Pancreas (tissue), 10 donors: ENCODE data around the gene SLTM. TPM values are rescaled to one million over a fixed set of nuclear protein-coding genes. Genes with fewer than 3 reads are reported as not detected.
"Not testable (repeated sequence)": the region's sequence is repeated elsewhere in the genome, so short reads cannot be mapped to it uniquely, and the experiment has no call there.

Source experiments
- ATAC-seq, 4 donors: fragments of 200-7000 bp; cut with Tn5 transposase; one replicate each; pipeline versions ENCODE4 v1.8.0 to v1.9.1; 2020; ENCODE audit warnings: mild to moderate bottlenecking in 4 of 4, moderate library complexity in 4 of 4
- DNase-seq, 6 donors: peaks; one replicate each; pipeline ENCODE4 v3.0.0-alpha.2; 2020
- FAIRE-seq: peaks from 2 replicates; lab custom pipeline; 2012; peaks lifted over from hg19 to GRCh38; lab: Jason Lieb, UNC
- H3K27ac ChIP-seq, 4 donors: fragments of 200-600 bp; sonication (generic); 1 replicate in 3 of 4; 2 replicates in 1 of 4; pipeline versions ENCODE4 v1.5.0 to v1.8.0; 2020
- H3K27me3 ChIP-seq, 4 donors: fragments of 200-600 bp; one replicate each; pipeline ENCODE4 v1.8.0; 2021
- H3K36me3 ChIP-seq, 3 donors: fragments of 200-600 bp; sonication (generic) in 1 of 3; one replicate each; pipeline versions ENCODE4 v1.5.0 to v1.8.0; 2020 to 2021
- H3K4me1 ChIP-seq, 3 donors: fragments of 200-600 bp; one replicate each; pipeline ENCODE4 v1.8.0; 2021
- H3K4me3 ChIP-seq, 4 donors: fragments of 200-600 bp; sonication (generic) in 2 of 4; one replicate each; pipeline versions ENCODE4 v1.5.0 to v1.8.0; 2020 to 2021
- H3K9me3 ChIP-seq, 4 donors: fragments of 200-600 bp; one replicate each; pipeline ENCODE4 v1.8.0; 2021
- WGBS, 2 donors: extraction: QIAGEN DNeasy Blood & Tissue Kit; methylation state at CpG; one replicate each; pipeline ENCODE4 v1.1.7; 2013; 5-methylcytosine and 5-hydroxymethylcytosine counted together
- intact Hi-C, 3 donors: fragments of 100-400 bp; cut with DNase I; formaldehyde crosslinking; loops; one replicate each; pipeline versions ENCODE4 v1.11.1 to v1.14.2; 2022
- polyA plus RNA-seq, 2 donors: library from polyadenylated mRNA; stranded (reverse); fragments of 200-250 nt; gene quantifications; one replicate each; pipeline ENCODE4 v1.2.3, GENCODE V29; 2013
- total RNA-seq, 6 donors: library from RNA; stranded (reverse); fragmentation: NEBNext Ultra II Directional in 4 of 6; extraction: Animal tissue kit (Norgen Biotek cat#: 25700) in 4 of 6; gene quantifications; one replicate each; pipeline versions ENCODE4 v1.2.1 to v1.2.4, GENCODE V29; 2021 to 2023
- TF ChIP-seq, protein P1 (sequence below), 4 donors: fragments of 200-600 bp; sonication (generic) in 3 of 4; IDR thresholded peaks; one replicate each; pipeline versions ENCODE4 v1.5.0 to v1.8.0; 2021; ENCODE audit warnings: antibody characterized with exemption in 4 of 4
- donor health status: healthy with polysubstance abuse.
- donor health status: DM: no; HTN: no; CAD: no; lungs with moderate emphysema.
- donor health status: DM: no; HTN: no; CAD: no.
- donor health status: control.
- donor health status: control.
- donor health status: Bipolar disorder and iron deficiency.
- donor health status: DM: yes; HTN: yes; CAD: no.
- donor health status: DM: no; HTN: no; CAD: no.
- donor health status: DM: no; HTN: no; CAD: no.
- donor health status: DM: yes; HTN: yes; CAD: no.

Gene SLTM
- total and polyA plus RNA-seq, 8 donors, result 25.2 to 49.6 (median 33.3) TPM

DNA sequence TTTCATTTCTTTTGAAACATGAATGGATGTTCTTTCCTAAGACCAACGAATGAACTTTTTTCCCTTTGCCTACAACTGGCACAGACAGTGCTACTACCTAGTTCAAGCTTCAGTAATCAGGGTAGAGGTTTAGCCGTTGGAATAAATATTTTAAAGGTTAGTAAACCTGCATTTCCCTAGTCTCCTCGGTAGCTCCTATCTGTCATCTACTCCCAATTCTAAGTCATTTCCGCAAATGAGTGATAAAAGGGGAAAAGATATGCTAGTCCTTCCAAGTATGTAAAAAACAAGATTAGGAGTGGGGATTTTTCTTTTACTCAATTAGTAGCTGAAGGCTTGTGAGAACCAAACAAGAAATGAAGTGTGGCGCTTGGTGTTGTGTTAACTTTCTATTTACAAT is 15.2 kb downstream of the SLTM start:
- TF ChIP-seq, protein P1, sequence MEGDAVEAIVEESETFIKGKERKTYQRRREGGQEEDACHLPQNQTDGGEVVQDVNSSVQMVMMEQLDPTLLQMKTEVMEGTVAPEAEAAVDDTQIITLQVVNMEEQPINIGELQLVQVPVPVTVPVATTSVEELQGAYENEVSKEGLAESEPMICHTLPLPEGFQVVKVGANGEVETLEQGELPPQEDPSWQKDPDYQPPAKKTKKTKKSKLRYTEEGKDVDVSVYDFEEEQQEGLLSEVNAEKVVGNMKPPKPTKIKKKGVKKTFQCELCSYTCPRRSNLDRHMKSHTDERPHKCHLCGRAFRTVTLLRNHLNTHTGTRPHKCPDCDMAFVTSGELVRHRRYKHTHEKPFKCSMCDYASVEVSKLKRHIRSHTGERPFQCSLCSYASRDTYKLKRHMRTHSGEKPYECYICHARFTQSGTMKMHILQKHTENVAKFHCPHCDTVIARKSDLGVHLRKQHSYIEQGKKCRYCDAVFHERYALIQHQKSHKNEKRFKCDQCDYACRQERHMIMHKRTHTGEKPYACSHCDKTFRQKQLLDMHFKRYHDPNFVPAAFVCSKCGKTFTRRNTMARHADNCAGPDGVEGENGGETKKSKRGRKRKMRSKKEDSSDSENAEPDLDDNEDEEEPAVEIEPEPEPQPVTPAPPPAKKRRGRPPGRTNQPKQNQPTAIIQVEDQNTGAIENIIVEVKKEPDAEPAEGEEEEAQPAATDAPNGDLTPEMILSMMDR (IDR thresholded peaks at IDR 0.05), result no peak

DNA sequence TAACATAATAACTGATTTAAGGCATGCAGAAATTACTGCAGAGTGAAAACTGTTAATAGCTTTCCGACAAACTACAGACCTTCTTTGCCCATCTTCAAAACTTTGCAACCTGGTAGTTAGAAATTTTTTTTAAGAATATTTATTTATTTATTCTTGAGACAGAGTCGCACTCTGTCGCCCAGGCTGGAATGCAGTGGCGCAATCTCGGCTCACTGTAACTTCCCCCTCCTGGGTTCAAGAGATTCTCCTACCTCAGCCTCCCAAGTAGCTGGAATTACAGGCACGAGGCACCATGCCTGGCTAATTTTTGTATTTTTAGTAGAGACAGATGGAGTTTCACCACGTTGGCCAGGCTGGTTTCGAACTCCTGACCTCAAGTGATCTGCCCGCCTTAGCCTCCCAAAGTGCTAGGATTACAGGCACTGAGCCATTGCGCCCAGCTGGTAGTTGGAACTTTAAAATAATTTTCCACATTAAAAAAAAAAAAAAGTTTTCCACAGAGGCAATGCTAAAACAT is 15.8 kb downstream of the SLTM start:
- intact Hi-C loops, H3K4me3 ChIP-seq, ATAC-seq, DNase-seq, H3K36me3 ChIP-seq, H3K27me3 ChIP-seq, H3K4me1 ChIP-seq, H3K9me3 ChIP-seq, H3K27ac ChIP-seq, FAIRE-seq: not testable (repeated sequence)
- WGBS, 2 donors, result 94% methylated on average over 10 of the region's 10 CpGs

More for the DNA sequence above, 15.2 kb downstream of the SLTM start:
- no peak for FAIRE-seq
- H3K27ac ChIP-seq, result no peak overlapping the region
- H3K4me1 ChIP-seq, result peaks cover 0 to 3% (median 0%) of the 10 kb centered on the region in 3 donors
- no peaks in the 10 kb centered on the region for H3K27me3 ChIP-seq
- H3K36me3 ChIP-seq, result no peaks in the 10 kb centered on the region
- no peak overlapping the region for H3K4me3 ChIP-seq
- H3K9me3 ChIP-seq, result no peaks in the 10 kb centered on the region
- no peak for DNase-seq
- no peak for ATAC-seq
- WGBS, 2 donors, result 52% methylated on average over 5 of the region's 5 CpGs
- intact Hi-C loops, result no loop called here

DNA sequence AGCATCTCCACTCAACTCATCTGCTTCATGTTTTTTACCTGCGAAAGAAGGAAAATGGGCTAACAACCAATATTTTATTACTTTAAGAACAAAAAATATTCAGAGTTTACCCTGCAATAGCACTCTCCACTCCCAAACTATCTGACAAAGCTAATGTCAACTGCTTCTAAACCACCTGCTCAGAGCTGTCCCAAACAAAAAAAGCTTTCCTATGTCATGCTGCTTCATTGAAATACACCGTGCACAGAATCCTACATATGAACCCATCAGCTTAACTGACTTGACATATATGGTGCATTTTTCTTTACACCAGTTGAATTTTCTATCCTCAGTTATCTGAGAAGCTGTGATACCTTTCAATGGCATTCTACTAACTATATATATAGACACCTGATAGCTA is 16.5 kb downstream of the SLTM start:
- 96 to 99% methylated on average over 2 of the region's 2 CpGs for WGBS, 2 donors
- Histone ChIP-seq H3K9me3 (no peaks in the 10 kb centered on the region), H3K27ac (no peak overlapping the region), H3K4me3 (no peak overlapping the region), H3K4me1 (peaks cover 0 to 3% (median 0%) of the 10 kb centered on the region in 3 donors), H3K36me3 (peaks cover 0 to 8% (median 0%) of the 10 kb centered on the region in 3 donors), H3K27me3 (no peaks in the 10 kb centered on the region)
- TF ChIP-seq, protein P1 (IDR thresholded peaks at IDR 0.05), result no peak
- DNase-seq (no peak), FAIRE-seq (no peak), ATAC-seq (no peak)
- intact Hi-C loops, result no loop called here

DNA sequence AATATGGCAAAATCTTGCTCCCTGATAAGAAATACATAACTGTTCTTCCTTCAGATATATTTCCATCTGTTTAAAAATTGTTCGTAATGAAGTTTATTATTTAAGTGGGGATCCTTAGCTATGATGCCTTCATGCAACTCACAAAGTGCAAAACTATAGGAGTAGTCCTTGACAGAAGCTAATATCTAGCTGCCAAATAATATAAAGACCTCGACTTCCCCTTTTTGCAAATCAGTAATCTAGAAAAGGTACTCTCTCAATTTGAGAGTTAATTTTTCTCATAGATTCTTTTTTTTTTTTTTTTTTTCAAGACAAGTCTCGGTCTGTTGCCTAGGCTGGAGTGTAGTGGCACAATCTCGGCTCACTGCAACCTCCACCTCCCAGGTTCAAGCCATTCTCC is 23.0 kb downstream of the SLTM start:
- no peak overlapping the region for H3K4me3 ChIP-seq
- WGBS, 2 donors, result 89 to 94% methylated on average over 4 of the region's 4 CpGs
- no peak overlapping the region for H3K27ac ChIP-seq
- DNase-seq (no peak), ATAC-seq (no peak), FAIRE-seq (no peak)
- H3K27me3 ChIP-seq, result no peaks in the 10 kb centered on the region
- intact Hi-C loops, result no loop called here
- no peaks in the 10 kb centered on the region for H3K9me3 ChIP-seq
- H3K4me1 ChIP-seq, result no peaks in the 10 kb centered on the region
- peaks cover 0 to 8% (median 0%) of the 10 kb centered on the region in 3 donors for H3K36me3 ChIP-seq
- TF ChIP-seq, protein P1 (IDR thresholded peaks at IDR 0.05), result no peak

GRCh38 chr15:58909616-58910015 is 23.9 kb downstream of the SLTM start:
- 94 to 95% methylated on average over 1 of the region's 1 CpG for WGBS, 2 donors
- H3K9me3 ChIP-seq, result no peaks in the 10 kb centered on the region
- H3K27ac ChIP-seq, result no peak overlapping the region
- H3K4me3 ChIP-seq, result no peak overlapping the region
- no peaks in the 10 kb centered on the region for H3K27me3 ChIP-seq
- DNase-seq (no peak), ATAC-seq (no peak), FAIRE-seq (no peak)
- TF ChIP-seq, protein P1 (IDR thresholded peaks at IDR 0.05), result no peak
- intact Hi-C loops, result no loop called here
- H3K36me3 ChIP-seq, result peaks cover 0 to 8% (median 0%) of the 10 kb centered on the region in 3 donors
- no peaks in the 10 kb centered on the region for H3K4me1 ChIP-seq
